ENCODE data around the gene CDCA5.

Gene CDCA5

DNA sequence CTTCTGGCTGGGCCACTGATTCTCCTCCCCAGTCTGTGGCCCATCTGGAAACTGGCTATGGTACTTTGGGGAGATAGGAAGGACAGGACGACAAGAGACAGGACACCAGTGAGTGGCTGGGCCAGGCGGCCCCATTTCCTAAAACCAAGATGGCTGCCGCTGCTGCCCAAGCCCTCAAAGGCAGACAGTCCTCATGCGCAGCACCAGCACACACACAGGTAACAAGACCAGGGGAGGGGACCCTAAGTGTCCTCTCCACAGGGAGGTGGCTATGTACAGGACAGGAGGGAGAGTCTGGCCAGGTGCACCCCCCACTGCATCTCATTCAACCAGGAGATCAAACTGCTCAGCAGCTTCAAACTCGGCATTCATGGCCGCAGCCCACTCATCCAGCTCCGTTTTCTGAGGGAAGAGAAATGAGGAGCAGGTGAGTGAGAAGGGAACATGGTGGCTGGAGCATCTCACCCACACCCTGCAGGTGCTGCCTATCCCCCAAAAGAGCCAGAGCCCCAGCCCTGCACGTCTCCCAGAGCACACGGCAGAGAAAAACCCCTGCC lies 5.0 kb downstream of the CDCA5 start:
- DNase-seq (ENCODE audit: extremely low spot score, insufficient read length, low read depth), result no peak
- FAIRE-seq, result no peak

DNA sequence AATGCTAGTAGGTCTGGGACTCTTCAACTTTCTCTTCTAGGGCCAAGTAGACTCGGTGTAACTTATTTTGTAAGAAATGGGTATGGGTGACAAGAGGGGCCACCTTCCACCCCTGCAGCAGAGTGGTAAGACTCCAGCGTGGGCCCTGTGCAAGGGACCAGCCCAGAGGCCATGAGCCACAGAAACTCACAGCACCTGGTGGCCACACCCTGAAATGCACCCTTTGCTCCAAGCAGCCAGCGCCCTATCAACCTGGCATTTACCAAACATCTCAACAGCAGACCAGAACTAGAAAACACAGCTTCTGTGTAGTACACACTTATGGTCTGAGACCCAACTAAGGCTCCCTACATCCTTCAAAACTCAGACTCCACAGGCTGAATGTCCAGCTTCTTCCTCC lies 5.7 kb downstream of the CDCA5 start:
- no peak for DNase-seq (ENCODE audit: extremely low spot score, insufficient read length, low read depth)
- FAIRE-seq, result peak; percentile 51

DNA sequence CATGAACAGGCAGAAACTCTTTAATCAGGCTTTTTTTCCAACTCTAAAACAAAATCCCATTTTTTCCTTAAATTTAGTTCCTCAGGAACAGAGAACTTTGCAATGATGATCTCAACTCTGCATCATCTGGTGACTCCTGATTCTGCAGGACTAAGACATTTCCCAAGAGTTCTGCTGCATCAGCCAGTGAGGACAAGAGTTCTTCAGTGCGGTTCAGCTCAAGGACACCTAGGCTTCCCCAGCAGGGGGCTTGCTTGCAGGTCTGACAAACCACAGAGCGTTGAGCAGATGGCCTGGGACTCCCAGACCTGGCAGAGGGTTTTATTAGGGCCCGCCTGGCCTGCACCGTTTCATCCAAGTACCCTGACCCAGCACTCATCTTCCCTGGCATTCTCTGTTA lies 6.4 kb downstream of the CDCA5 start:
- no peak for FAIRE-seq
- no peak for DNase-seq (ENCODE audit: extremely low spot score, insufficient read length, low read depth)

DNA sequence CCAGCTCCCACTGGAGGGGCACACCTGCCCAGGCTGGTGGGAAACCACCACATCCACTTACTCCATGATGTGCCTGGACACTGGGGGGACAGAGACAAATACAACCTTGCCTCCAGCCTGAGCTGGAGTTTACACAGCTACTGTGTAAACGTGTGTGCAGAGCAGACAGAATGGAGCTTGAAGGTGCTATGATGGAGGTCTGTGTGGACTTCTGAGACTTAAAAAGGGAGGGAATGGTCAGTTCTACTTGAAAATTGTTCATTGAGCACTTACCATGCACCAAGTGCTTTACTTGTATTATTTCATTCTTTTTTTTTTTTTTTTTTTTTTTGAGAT lies 11.2 kb downstream of the CDCA5 start:
- FAIRE-seq (no peak), DNase-seq (ENCODE audit: extremely low spot score, insufficient read length, low read depth) (no peak)

DNA sequence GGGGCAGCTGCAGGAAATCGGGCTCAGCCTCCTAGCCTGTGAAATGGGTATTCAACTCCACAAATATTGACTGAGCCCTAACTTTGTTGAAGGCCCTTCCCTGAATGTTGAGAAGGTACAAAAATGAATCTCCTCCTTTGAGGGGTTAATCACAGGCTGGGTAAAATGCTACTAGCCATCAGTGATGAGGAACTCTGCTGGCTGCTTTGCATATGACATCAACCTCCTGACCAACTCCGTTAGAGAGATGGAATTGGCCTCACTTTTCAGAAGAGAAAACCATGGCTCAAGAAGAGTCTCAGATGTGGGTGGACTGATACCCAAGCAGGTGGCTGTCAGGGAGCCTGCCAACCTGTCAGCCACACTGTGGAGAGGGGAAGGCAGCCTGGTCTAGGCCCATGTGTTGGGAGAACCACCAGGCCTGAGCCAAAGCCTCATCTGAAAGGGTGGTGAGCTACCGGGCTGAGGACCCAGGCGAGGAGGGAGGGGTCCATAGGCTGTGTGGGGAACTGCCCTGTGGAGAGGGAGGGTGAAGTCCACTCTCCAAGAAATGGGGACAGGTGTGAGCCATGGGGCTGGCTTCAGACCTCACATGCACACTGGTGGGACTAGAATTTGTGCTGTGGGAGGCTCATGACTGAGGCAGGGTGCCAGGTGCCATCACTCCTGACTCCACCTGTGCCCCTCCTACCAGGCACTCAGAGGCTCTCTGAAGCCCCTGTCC lies 11.8 kb downstream of the CDCA5 start:
- DNase-seq (ENCODE audit: extremely low spot score, insufficient read length, low read depth) (no peak), FAIRE-seq (peak; percentile 5)

DNA sequence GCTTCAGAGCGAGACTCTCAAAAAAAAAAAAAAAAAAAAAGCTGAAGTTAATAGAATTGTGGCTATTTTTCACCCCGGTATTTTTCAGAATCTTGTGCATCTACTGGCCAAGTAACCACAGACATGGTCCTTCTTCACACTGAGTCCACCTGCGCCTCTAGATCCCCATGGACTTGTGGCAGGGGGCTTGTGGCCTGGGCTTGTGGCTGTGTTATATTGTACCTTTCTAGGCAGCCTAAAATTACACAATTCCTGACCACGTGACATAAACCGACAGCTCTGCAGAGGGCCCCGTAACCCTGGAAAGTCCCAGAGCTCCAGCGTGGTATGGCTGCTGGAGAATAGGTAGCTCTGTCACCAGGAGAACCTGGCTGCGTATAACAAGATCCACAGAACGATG lies 14.6 kb downstream of the CDCA5 start:
- FAIRE-seq (no peak), DNase-seq (ENCODE audit: extremely low spot score, insufficient read length, low read depth) (no peak)

DNA sequence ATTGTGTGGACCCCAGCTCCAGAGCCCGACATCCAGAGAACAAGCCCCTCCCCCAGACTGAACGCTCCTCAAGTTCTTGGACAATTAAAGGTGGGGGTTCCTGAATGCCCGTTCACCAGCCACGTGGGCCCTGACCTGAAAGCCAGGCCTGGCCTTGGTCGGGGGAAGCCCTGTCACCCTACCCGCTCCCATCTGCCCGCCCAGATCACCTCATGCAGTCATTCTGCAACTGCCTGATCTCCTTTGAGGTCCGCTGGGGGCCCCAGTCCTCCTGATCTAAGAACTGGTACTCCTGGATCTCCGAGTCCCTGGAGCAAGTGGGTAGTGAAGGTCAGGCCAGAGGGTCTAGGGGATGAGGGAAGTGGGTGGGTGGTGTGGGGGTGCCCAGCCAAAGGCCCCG lies 16.4 kb downstream of the CDCA5 start:
- FAIRE-seq, result no peak
- DNase-seq (ENCODE audit: extremely low spot score, insufficient read length, low read depth), result no peak

DNA sequence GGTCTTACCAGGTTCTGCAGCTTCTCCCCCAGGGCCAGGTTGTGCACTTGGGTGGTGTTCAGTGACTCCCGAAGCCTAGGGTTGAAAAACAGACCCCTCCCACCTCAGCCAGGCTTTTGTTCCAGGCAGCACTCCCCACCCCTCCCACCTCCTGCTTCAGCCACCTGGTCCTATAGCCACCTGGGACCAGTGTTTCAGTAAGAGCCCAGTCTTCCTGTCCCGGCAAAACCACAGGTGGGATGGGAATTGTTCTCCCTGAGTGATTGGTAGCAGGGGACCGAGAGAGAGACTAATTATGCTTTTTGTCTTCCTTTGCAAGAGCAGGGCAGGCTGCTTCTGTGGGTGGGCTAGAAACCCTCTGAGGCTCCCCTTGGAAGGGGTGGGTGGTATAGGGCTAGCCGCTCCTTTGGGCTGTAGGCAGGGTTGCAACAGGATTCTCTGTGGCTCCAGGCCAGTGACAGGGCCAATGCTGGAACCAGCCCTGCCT lies 17.0 kb downstream of the CDCA5 start:
- no peak for FAIRE-seq
- no peak for DNase-seq (ENCODE audit: extremely low spot score, insufficient read length, low read depth)

DNA sequence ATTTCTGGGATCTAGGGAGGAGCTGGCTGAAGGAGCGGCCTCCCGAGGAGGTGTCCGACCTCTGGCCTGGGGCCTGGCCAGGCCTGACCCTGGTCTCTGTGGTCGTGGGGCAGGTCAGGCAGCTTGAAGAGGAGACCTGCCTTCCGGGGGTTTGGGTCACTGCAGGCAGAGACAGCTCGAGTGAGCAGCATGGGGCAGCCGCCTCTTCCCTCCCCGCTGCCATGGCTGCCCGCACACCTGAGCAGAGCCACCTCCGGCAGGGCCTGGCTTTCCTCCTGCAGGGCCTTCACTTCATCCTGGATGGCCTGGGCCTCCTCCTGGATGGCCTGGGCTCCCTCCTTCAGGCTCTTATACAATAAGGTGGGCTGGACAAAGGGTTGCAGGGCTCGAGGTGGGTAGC lies 17.5 kb downstream of the CDCA5 start:
- DNase-seq (ENCODE audit: extremely low spot score, insufficient read length, low read depth), result no peak
- FAIRE-seq, result no peak

DNA sequence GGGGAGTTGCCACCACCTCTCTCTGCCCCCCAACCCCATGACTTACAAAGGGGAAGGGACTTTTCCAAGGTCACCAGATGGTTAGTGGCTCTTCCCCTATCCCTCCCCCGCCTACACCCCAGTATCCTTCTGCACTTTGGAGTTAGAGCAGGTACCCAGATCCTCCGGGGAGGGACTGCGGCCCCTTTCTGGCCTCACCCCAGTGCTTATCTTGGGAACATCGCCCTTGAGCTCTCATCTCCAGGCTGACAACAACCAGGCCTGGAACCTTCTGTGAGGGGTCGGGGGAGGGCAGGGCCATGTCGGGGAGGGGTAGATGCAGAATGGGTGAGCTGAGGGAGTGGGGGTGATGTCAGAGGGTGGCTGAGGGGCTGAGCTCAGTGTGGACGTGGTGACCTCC lies 18.0 kb downstream of the CDCA5 start:
- no peak for FAIRE-seq

DNA sequence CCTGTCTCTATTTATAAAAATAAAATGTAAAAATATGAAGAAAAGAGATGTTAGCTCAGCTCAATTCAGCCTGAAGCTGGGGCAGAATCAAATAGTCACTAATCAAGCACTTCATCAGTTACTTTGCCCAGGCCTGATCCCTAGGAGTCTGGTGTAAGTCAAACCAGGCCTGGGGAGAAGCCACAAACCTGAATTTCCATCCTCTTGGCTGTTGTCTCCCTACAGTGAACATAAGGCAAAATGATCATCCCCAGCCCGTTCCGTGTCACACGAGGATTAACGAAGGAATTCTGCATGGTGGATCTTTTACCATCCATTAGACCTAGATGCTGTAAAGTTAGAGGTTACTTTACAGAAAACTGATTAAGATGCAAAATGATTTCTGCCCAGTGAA lies 19.0 kb downstream of the CDCA5 start:
- no peak for FAIRE-seq

More for the DNA sequence above, 18.0 kb downstream of the CDCA5 start:
- DNase-seq (ENCODE audit: extremely low spot score, insufficient read length, low read depth), result no peak

DNA sequence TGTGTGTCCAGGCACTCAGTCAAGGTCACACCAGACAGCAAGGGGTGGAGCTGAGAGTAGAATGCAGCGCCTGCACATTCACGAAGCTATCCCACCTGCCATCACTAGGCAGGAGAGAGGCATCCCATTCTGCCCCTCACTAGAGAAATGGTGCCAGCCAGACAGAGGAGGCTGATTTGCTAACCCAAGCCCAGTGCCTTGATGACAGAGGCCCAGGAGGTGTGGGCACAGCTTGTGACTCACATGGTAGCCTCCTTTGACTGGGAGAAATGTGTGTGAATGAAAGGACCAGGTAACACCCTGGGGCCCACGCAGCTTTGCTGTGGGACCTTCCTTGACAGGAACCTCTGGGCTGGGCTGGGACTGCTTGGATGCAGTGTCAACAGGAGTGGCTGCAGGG lies 20.3 kb downstream of the CDCA5 start:
- no peak for DNase-seq (ENCODE audit: extremely low spot score, insufficient read length, low read depth)
- no peak for FAIRE-seq

More for the DNA sequence above, 19.0 kb downstream of the CDCA5 start:
- DNase-seq (ENCODE audit: extremely low spot score, insufficient read length, low read depth), result no peak

DNA sequence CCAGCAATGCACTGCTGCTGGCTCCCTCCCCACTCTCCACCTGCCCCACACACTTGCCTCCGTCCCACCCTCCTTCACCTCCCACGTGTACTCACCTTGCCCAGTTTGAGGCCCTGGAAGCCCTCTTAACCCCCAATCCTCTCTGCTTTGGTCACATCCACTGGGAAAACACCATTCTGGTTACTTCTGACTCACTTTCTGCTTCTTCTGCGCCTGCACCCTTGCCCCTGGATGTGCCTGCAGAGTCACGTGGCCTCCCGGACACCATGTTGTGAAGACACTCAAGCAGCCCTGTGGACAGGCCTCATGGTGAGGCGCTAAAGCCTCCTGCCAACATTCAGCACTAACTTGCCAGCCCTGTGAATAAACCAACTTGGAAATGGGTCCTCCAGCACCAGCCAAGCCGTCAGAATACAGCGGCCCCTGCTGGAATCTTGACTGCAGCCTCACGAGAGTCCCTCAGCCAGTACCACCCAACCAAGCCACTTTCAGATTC lies 22.9 kb downstream of the CDCA5 start:
- DNase-seq (ENCODE audit: extremely low spot score, insufficient read length, low read depth) (no peak), FAIRE-seq (no peak)

DNA sequence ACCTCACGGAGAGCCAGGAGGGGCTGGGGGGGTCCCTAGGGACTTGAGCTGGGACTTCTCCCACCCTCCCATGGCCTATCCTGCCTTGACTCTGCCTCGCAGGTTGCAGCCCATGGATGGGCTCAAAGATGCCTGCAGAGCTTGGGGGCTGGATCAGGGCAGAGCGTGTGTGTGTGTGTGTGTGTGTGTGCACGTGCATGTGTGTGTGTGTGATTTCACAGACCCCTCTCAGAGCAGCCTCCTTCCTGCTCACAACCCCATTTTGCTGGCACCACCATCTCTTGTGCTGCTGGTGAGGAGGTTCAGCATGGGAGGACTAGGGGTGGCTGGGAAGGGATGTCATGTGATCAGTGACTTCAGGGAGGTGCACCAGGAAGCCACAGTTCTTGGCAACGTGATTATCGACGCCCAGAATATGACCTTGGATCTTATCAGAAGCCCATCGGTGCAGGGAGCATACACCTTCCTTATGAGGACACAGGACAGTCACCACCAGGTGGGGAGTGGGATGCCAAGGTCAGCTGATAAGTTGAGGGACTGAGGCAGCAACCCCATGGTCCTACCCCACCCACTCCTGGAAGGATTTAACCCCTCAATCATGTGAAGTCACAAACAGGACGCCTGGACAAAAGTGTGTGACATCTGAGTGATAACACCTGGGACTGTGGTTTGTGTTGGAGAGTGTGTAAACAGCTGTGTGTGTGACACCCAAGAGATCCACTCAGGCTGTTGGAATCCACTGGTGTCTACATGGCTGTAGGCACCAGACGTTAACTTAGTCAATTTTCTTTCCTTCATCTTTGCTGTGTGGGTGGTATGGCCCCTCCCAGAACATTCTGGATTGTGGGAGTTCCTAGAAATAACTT lies 23.6 kb downstream of the CDCA5 start:
- FAIRE-seq (no peak), DNase-seq (ENCODE audit: extremely low spot score, insufficient read length, low read depth) (no peak)

DNA sequence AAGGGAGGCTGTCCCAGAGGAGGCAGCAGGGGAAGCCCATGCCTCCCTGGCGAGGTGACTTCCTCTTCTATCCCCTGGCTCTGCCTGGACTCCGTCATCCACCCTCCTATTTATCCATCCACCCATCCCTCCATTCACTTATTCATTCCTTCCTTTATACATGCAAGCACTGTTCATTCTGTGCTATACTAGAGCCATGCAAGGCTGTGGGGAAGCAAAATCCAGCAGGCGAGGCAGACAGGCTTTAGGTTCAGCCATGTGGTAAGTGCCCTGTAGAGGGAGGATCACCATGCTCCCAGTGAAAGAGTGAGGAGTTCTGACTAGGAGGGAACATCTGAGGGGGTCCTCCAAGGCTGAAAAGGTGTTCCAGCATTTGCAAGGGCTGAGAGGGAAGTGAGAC lies 24.3 kb downstream of the CDCA5 start:
- FAIRE-seq, result no peak
- no peak for DNase-seq (ENCODE audit: extremely low spot score, insufficient read length, low read depth)

DNA sequence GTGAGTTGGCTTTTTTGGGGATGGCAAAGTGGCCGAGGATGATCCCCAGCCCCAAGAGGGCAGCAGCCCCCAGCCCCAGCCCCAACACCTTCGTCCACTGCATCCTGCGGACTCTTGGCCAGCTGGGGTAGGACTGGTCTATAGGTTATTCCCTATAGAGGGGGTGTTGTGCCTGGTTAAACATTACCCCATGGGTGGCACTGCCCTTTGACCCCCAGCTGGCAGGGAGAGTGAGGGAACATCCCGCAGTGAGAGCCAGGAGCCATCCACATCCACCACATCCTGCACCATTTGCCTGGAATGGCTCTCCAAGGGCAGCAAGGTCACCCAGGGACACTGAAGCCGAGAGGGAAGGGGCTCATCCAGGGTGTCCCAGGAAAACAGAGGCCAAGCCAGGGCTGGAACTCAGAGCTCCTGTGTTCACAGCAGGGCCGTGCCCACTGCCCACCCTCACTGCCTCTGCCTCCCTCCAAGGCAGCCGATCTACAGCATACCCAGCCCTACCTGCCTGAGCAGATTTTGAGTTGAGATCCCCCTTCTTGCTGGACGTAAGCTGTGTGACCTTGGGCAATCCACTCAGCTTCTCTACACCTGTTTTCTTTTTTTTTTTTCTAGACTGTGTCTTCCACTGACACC lies 25.3 kb downstream of the CDCA5 start, which contains the start of gene NAALADL1:
Gene NAALADL1, minus strand, starts transcription at position 135 of the 636 bp plus-strand sequence. Its CDS starts 32 bp downstream, at position 103.
- DNase-seq (ENCODE audit: extremely low spot score, insufficient read length, low read depth) (no peak), FAIRE-seq (no peak)

DNA sequence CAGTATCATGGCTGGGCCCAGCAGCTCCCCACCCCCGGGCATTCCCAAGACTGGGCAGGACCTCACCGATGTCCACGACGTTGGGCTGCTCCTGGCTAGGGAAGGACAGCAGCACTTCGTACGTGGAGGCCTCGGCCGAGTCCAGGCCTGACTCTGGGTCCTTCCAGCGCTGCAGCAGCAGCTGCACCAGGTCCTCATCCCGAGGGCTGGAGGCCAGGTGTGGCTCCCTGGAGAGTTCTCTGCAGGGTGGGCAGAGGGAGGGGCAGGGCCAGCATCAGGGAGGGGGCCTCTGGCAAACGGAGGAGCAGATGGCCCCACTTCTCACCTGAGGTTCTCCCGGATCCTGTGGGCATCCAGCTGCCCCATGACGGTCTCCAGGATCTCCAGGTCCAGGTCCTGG lies 25.8 kb downstream of the CDCA5 start:
- no peak for FAIRE-seq
- no peak for DNase-seq (ENCODE audit: extremely low spot score, insufficient read length, low read depth)

DNA sequence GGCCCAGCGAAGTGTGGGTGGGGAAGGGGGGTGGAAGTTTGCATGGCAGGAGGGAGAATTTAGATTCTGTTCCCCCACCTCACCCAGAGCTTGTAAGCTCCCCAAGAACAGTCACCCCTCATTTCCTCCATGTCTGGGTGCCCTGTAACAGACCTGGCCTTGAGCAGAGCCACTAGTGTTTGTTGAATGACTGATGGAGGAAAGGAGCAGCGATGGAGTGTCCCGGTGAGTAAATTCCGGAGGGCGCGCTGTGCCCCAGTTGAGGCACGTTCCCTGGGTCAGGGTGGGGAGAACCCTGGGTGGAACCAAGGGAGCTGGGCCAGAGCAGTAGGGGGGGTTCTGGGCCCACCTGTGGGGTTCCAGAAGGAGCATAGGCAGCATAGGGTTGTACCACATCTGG lies 26.3 kb downstream of the CDCA5 start:
- FAIRE-seq, result no peak

DNA sequence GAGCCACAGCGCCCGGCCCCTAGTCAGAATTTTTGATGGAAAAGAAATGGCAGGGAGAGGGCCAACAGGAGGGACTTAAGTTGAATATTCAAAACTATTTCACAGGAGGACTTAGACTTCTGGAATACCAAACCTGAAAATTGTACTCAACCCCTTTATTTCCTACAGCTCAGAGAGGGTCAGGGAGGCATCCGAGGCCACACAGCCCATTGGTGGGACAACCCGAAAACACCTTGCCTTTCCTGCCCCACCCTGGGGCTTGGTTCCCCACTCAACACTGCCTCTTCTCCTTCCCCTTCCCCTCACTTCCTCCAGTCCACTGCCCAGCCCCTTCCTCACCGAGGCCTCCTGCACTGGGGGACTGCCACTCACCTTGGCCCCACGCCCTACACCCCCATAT lies 26.8 kb downstream of the CDCA5 start:
- DNase-seq (ENCODE audit: extremely low spot score, insufficient read length, low read depth), result no peak
- no peak for FAIRE-seq

More for the DNA sequence above, 26.3 kb downstream of the CDCA5 start:
- DNase-seq (ENCODE audit: extremely low spot score, insufficient read length, low read depth), result no peak

DNA sequence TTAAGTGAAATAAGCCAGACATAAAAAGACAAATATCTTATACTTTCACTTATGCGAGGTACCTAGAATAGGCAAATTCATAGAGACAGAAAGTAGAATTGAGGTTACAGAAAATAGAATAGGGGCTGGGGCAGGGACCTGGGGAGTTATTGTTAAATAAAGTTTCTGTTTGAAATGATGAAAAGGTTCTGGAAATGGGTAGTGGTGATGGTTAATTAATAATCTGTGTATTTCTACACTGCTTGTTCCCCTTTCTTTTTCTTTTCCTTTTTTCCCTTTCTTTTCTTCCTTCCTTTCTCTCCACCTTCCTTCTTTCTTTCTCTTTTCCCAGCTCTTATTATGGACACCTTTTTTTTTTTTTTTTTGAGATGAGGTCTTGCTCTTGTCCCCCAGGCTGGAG lies 28.3 kb downstream of the CDCA5 start:
- FAIRE-seq (no peak), DNase-seq (ENCODE audit: extremely low spot score, insufficient read length, low read depth) (no peak)

Measured in GM18507 (cell line).